Measurements from ENCODE around the gene LYPD8.

- no peak for TF ChIP-seq EP300 (IDR thresholded peaks at IDR 0.05)
- TF ChIP-seq, protein P1, sequence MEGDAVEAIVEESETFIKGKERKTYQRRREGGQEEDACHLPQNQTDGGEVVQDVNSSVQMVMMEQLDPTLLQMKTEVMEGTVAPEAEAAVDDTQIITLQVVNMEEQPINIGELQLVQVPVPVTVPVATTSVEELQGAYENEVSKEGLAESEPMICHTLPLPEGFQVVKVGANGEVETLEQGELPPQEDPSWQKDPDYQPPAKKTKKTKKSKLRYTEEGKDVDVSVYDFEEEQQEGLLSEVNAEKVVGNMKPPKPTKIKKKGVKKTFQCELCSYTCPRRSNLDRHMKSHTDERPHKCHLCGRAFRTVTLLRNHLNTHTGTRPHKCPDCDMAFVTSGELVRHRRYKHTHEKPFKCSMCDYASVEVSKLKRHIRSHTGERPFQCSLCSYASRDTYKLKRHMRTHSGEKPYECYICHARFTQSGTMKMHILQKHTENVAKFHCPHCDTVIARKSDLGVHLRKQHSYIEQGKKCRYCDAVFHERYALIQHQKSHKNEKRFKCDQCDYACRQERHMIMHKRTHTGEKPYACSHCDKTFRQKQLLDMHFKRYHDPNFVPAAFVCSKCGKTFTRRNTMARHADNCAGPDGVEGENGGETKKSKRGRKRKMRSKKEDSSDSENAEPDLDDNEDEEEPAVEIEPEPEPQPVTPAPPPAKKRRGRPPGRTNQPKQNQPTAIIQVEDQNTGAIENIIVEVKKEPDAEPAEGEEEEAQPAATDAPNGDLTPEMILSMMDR (IDR thresholded peaks at IDR 0.05), result no peak
- TF ChIP-seq POLR2A (IDR thresholded peaks at IDR 0.05), result no peak
Measured at GRCh38 chr1:248695451-248696132, 60.0 kb downstream of the LYPD8 start.

Measured in stomach (tissue), 4 donors.